Tibial artery (tissue), 4 donors: ENCODE data around the gene SEMA5A.

ENCODE experiments used
- DNase-seq, 2 donors: peaks; one replicate each; pipeline ENCODE4 v3.0.0-alpha.2; 2019
- H3K27ac ChIP-seq, 2 donors: fragments of 200-600 bp; sonication (generic) in 1 of 2; 1 replicate in 1 of 2; 2 replicates in 1 of 2; pipeline ENCODE4 v1.5.1; 2018 to 2019; ENCODE audit warnings: mild to moderate bottlenecking in 1 of 2
- H3K27me3 ChIP-seq, 2 donors: fragments of 200-600 bp; sonication (generic) in 1 of 2; one replicate each; pipeline versions ENCODE4 v1.5.1 to v1.6.0; 2016 to 2019
- H3K36me3 ChIP-seq, 3 donors: fragments of 200-600 bp; sonication (generic) in 2 of 3; one replicate each; pipeline ENCODE4 v1.5.1; 2016 to 2019; ENCODE audit warnings: mild to moderate bottlenecking in 2 of 3
- H3K4me1 ChIP-seq, 4 donors: fragments of 200-600 bp; sonication (generic) in 2 of 4; 1 replicate in 3 of 4; 2 replicates in 1 of 4; pipeline ENCODE4 v1.5.1; 2016 to 2019
- H3K4me3 ChIP-seq, 2 donors: fragments of 200-600 bp; sonication (generic) in 1 of 2; 1 replicate in 1 of 2; 2 replicates in 1 of 2; pipeline ENCODE4 v1.5.1; 2018 to 2019; ENCODE audit warnings: mild to moderate bottlenecking in 2 of 2
- H3K9me3 ChIP-seq, 3 donors: fragments of 200-600 bp; sonication (generic) in 1 of 3; one replicate each; pipeline ENCODE4 v1.5.1; 2016 to 2019
- CTCF ChIP-seq, 2 experiments: fragments of 200-600 bp in 1 of 2; fragments of 450-650 bp in 1 of 2; IDR thresholded peaks; one replicate each; pipeline ENCODE4 v1.5.1; 2017 to 2019; ENCODE audit warnings: antibody characterized with exemption in 2 of 2, mild to moderate bottlenecking in 1 of 2, moderate library complexity in 1 of 2
- intact Hi-C: fragments of 100-400 bp; cut with DNase I; formaldehyde crosslinking; loops from one replicate; pipeline ENCODE4 v1.15.0; 2023; ENCODE audit warnings: low total_unique reads

SEMA5A gene

GRCh38 chr5:9148242-9148641 is 397.6 kb downstream of the SEMA5A start:
- intact Hi-C loops: no loop called here
- Histone ChIP-seq H3K36me3 (no peaks in the 10 kb centered on the region), H3K27ac (no peak overlapping the region), H3K27me3 (no peaks in the 10 kb centered on the region), H3K4me3 (no peak overlapping the region), H3K4me1 (no peaks in the 10 kb centered on the region), H3K9me3 (no peaks in the 10 kb centered on the region)
- no peak for TF ChIP-seq CTCF (IDR thresholded peaks at IDR 0.05)
- DNase-seq: no peak

GRCh38 chr5:9140711-9141110 is 405.2 kb downstream of the SEMA5A start:
- TF ChIP-seq CTCF (IDR thresholded peaks at IDR 0.05): no peak
- H3K27me3 ChIP-seq: no peaks in the 10 kb centered on the region
- H3K4me1 ChIP-seq: peaks cover 0 to 5% (median 0%) of the 10 kb centered on the region in 4 donors
- no peaks in the 10 kb centered on the region for H3K9me3 ChIP-seq
- H3K27ac ChIP-seq: no peak overlapping the region
- no peak for DNase-seq
- H3K4me3 ChIP-seq: no peak overlapping the region
- intact Hi-C loops: no loop called here
- H3K36me3 ChIP-seq: peaks cover 0 to 4% (median 0%) of the 10 kb centered on the region in 3 donors

- no peak for TF ChIP-seq CTCF (IDR thresholded peaks at IDR 0.05)
- intact Hi-C loops: no loop called here
- H3K9me3 ChIP-seq: no peaks in the 10 kb centered on the region
Measured at GRCh38 chr5:9140202-9140601, 405.7 kb downstream of the SEMA5A start.

GRCh38 chr5:9139344-9139743 is 406.5 kb downstream of the SEMA5A start:
- Histone ChIP-seq H3K27ac (no peak overlapping the region), H3K9me3 (no peaks in the 10 kb centered on the region), H3K36me3 (peaks cover 0 to 4% (median 0%) of the 10 kb centered on the region in 3 donors), H3K4me3 (no peak overlapping the region), H3K27me3 (no peaks in the 10 kb centered on the region), H3K4me1 (peaks cover 0 to 5% (median 0%) of the 10 kb centered on the region in 4 donors)
- no peak for DNase-seq
- TF ChIP-seq CTCF (IDR thresholded peaks at IDR 0.05): no peak
- intact Hi-C loops: no loop called here

More at GRCh38 chr5:9140202-9140601, 405.7 kb downstream of the SEMA5A start:
- Histone ChIP-seq H3K27ac (no peak overlapping the region), H3K27me3 (no peaks in the 10 kb centered on the region), H3K36me3 (peaks cover 0 to 4% (median 0%) of the 10 kb centered on the region in 3 donors), H3K4me1 (peaks cover 0 to 5% (median 0%) of the 10 kb centered on the region in 4 donors), H3K4me3 (no peak overlapping the region)
- DNase-seq: no peak

- no peaks in the 10 kb centered on the region for H3K9me3 ChIP-seq
- no peak overlapping the region for H3K4me3 ChIP-seq
- no peak for TF ChIP-seq CTCF (IDR thresholded peaks at IDR 0.05)
- intact Hi-C loops: no loop called here
- H3K27ac ChIP-seq: no peak overlapping the region
- no peak for DNase-seq
- H3K36me3 ChIP-seq: no peaks in the 10 kb centered on the region
- H3K4me1 ChIP-seq: no peaks in the 10 kb centered on the region
- no peaks in the 10 kb centered on the region for H3K27me3 ChIP-seq
Measured at GRCh38 chr5:9128136-9128535, 417.7 kb downstream of the SEMA5A start.

GRCh38 chr5:9126490-9126889 is 419.4 kb downstream of the SEMA5A start:
- intact Hi-C loops: no loop called here
- Histone ChIP-seq H3K27ac (no peak overlapping the region), H3K27me3 (no peaks in the 10 kb centered on the region)

More at GRCh38 chr5:9126490-9126889, 419.4 kb downstream of the SEMA5A start:
- TF ChIP-seq CTCF (IDR thresholded peaks at IDR 0.05): no peak
- DNase-seq: no peak
- no peak overlapping the region for H3K4me3 ChIP-seq
- H3K9me3 ChIP-seq: no peaks in the 10 kb centered on the region
- H3K4me1 ChIP-seq: no peaks in the 10 kb centered on the region
- H3K36me3 ChIP-seq: no peaks in the 10 kb centered on the region
